Astrocyte of the hippocampus (primary cell): ENCODE data around the gene GSK3A.

Source experiments
- DNase-seq: peaks from one replicate; pipeline ENCODE4 v3.0.0; 2011; ENCODE audit warnings: low read depth, low spot score

Gene GSK3A

DNA sequence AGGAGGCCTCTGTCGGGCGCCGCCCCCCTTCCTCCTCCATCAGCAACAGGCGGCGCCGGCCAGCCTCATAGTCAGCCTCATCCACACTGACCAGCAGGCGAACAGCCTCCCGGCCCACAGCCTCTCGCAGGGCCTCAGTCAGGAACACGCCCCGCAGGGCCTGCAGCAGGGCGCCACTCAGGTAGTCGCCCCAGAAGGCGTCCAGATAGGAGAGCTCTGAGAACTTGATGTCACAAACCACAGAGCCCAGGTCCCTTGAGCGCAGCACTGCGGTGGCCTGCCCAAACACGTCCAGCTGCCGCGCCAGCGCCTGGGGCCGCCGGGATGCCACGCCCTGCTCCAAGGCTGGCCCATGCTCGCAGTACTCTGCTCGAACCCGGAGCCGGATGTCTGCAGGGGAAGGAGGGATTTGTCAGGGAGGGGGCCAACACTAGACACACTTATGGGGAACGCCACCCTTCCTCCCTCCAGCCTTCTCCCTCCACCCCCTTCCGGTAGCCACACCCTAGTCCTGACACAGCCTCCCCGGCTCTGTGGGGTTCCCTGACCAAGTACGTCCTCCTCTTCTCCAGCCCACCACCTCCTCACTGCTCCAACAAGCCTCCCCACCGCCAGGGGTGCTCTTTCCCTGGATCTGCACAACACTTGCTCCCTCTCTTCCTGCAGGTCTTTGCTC lies 42.8 kb downstream of the GSK3A start:
- no peak for DNase-seq

- DNase-seq = no peak
Measured at GRCh38 chr19:42198676-42199439, 43.5 kb downstream of the GSK3A start.

DNA sequence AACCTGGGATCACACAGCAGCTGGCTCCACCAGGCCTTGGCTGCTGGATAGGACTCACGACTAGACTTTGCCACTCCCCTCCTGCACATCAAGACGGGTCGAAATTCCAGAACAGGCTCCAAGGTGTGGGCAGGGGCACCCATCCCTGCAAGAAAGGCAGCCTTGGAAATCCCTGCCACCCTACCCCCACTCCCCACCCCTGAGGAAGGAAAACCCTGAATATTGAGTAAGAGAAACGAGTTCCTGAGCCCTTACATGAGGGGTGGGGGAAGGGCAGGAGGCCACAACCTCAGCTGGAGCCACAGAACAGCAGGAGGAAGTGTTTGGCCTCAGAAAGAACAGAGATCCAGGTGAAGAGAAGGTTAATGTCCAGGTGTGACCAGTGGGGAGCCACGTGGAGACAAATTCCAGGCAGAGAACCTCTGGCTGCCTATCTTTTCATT lies 45.0 kb downstream of the GSK3A start:
- no peak for DNase-seq

GRCh38 chr19:42196011-42197001 lies 46.1 kb downstream of the GSK3A start:
- DNase-seq = no peak

GRCh38 chr19:42193706-42194105 lies 48.7 kb downstream of the GSK3A start:
- DNase-seq = no peak

- DNase-seq = no peak
Measured at GRCh38 chr19:42193294-42193693, 49.1 kb downstream of the GSK3A start.

DNA sequence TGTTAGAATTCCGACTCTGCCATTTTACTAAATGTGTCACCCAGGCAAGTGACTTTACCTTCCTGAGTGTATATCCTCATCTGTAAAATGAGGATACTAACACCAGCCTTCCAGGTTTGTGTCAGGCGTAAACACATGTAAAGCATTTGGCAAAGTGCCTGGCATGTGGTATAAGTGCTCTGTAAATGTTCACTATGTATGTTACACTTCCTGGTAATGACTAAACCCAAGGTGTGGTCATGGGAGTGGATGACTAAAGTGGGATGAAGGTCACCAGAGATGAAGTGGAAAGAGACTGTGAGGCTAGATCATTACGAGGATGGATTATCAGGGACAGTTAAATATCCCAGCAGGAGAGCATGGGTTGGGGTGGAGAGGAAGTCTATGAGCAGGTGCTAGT lies 50.5 kb downstream of the GSK3A start:
- no peak for DNase-seq

DNA sequence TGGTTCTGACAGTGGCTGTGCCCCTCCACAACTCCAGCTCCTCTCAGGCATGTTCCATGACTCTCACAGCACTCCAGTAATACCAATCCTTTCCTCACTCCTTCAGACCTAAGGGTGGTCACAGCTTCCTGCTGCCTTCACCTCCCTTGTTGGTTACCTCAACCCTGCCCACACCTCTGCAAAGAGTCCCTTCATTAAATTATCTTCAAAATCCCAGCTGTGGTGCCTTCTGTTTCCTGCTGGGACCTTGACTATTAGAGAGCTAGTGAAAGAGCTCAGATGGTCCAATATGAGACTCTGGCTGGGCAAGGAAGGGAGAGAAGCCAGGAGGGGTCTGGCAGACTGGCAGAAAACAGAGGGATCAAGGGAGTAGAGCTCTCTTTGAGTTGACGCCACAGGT lies 51.1 kb downstream of the GSK3A start:
- no peak for DNase-seq

DNA sequence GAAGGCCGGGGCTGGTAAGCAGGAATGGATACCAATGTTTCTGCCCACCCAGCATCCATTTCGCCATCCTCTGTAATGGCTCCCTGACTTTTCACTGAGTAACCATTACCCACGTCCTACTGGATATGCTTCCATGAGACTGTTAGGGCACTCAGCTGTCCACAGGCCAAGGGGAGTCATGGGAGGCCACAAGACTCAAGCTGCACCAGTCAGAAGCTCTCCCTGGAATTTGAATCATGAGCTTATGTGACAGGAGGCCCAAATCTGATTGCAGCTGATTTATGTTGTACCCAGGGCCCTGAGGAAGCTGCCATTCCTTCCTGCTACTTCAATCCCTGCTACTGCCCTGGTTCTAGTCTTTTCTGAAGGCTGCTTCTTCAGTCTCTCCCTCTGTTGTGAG lies 53.3 kb downstream of the GSK3A start:
- DNase-seq = no peak

DNA sequence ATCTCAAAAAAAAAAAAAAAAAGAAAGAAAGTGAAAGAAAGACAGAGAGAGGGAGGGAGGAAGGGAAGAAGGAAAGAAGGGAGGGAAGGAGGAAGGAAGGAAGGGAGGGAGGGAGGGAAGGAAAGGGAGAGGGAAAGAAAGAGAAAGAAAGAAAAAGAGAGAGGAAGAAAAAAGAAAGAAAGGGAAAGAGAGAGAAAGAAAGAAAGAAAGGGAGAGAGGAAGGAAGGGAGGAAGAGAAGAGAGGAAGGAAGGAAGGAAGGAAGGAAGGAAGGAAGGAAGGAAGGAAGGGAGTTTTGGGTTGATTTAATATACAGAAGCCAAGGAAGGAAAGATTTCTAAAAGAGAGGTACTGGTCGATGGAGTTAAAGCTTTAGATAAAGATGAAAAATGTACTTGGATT lies 53.7 kb downstream of the GSK3A start:
- DNase-seq = no peak

- no peak for DNase-seq
Measured at GRCh38 chr19:42185277-42185676, 57.1 kb downstream of the GSK3A start.

DNA sequence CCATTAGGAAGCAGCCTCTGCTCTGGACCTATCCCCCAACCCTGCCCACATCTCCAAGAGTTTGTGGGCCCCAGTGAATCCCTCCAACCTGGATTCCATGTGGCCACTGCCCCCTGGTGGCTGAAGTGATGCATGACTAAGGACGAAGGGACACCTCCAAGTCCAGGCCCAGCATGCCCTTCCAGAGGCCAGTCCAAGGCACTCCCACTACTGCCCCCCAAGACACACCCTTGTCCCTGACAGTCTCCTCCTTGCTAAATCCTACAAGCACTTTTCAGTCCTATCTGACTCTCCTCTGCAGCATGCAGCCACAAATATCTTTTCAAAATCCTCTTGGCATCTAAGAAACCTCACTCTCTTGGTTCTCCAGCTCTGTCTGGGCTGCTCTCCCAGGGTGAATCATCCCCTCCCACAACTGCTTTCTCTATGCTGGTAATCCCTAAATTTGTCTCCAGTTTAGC lies 58.0 kb downstream of the GSK3A start:
- DNase-seq = peak; percentile 82
